ENCODE data around the gene ADARB2.

ADARB2 gene

GRCh38 chr10:1502451-1502850 is 234.9 kb downstream of the ADARB2 start:
- no peak for DNase-seq (ENCODE audit: low read depth, low spot score)

GRCh38 chr10:1499359-1499957 is 237.9 kb downstream of the ADARB2 start:
- no peak for DNase-seq (ENCODE audit: low read depth, low spot score)

- no peak for DNase-seq (ENCODE audit: low read depth, low spot score)
Measured at GRCh38 chr10:1498746-1499358, 238.5 kb downstream of the ADARB2 start.

- DNase-seq (ENCODE audit: low read depth, low spot score): no peak
Measured at GRCh38 chr10:1495915-1496517, 241.3 kb downstream of the ADARB2 start.

- DNase-seq (ENCODE audit: low read depth, low spot score): no peak
Measured at GRCh38 chr10:1492641-1493040, 244.7 kb downstream of the ADARB2 start.

GRCh38 chr10:1491901-1492300 is 245.4 kb downstream of the ADARB2 start:
- DNase-seq (ENCODE audit: low read depth, low spot score): no peak

GRCh38 chr10:1489801-1490200 is 247.5 kb downstream of the ADARB2 start:
- DNase-seq (ENCODE audit: low read depth, low spot score): no peak

- no peak for DNase-seq (ENCODE audit: low read depth, low spot score)
Measured at GRCh38 chr10:1488970-1489548, 248.3 kb downstream of the ADARB2 start.

GRCh38 chr10:1486841-1487687 is 250.3 kb downstream of the ADARB2 start:
- no peak for DNase-seq (ENCODE audit: low read depth, low spot score)

GRCh38 chr10:1485357-1485756 is 252.0 kb downstream of the ADARB2 start:
- DNase-seq (ENCODE audit: low read depth, low spot score): no peak

- no peak for DNase-seq (ENCODE audit: low read depth, low spot score)
Measured at GRCh38 chr10:1483826-1484225, 253.5 kb downstream of the ADARB2 start.

GRCh38 chr10:1483246-1483645 is 254.1 kb downstream of the ADARB2 start:
- DNase-seq (ENCODE audit: low read depth, low spot score): no peak

GRCh38 chr10:1477578-1477977 is 259.7 kb downstream of the ADARB2 start:
- DNase-seq (ENCODE audit: low read depth, low spot score): no peak

GRCh38 chr10:1476455-1476803 is 260.9 kb downstream of the ADARB2 start:
- no peak for DNase-seq (ENCODE audit: low read depth, low spot score)

- DNase-seq (ENCODE audit: low read depth, low spot score): no peak
Measured at GRCh38 chr10:1475771-1476454, 261.4 kb downstream of the ADARB2 start.

- no peak for DNase-seq (ENCODE audit: low read depth, low spot score)
Measured at GRCh38 chr10:1475098-1475591, 262.2 kb downstream of the ADARB2 start.

- no peak for DNase-seq (ENCODE audit: low read depth, low spot score)
Measured at GRCh38 chr10:1474376-1475097, 262.8 kb downstream of the ADARB2 start.

GRCh38 chr10:1473874-1474273 is 263.5 kb downstream of the ADARB2 start:
- DNase-seq (ENCODE audit: low read depth, low spot score): no peak

- DNase-seq (ENCODE audit: low read depth, low spot score): no peak
Measured at GRCh38 chr10:1472178-1472958, 265.0 kb downstream of the ADARB2 start.

- no peak for DNase-seq (ENCODE audit: low read depth, low spot score)
Measured at GRCh38 chr10:1468811-1469210, 268.5 kb downstream of the ADARB2 start.

Data from smooth muscle cell of the brain vasculature (primary cell).